Measurements from ENCODE around the gene S100A1. TPM values are rescaled to one million over a fixed set of nuclear protein-coding genes. Genes with fewer than 3 reads are reported as not detected.

The S100A1 gene
- not detected in 2 replicates for total RNA-seq

GRCh38 chr1:153627715-153628626 is at the start of gene S100A1:
Gene S100A1, plus strand, starts transcription at chr1:153628434. Its CDS starts 2,088 bp downstream, at chr1:153630522.

GRCh38 chr1:153612755-153613331 is 15.4 kb upstream of the S100A1 start, which contains the start of gene S100A16:
Gene S100A16, minus strand, starts transcription at chr1:153613137. Its CDS starts 4,986 bp downstream, at chr1:153608151.

GRCh38 chr1:153616144-153616916 is 11.9 kb upstream of the S100A1 start, which contains the start of gene S100A14:
Gene S100A14, minus strand, starts transcription at chr1:153616325. Its CDS starts 467 bp downstream, at chr1:153615858.

GRCh38 chr1:153626904-153627714 is 1.1 kb upstream of the S100A1 start, which contains the start of gene S100A13:
Gene S100A13, minus strand, starts transcription at chr1:153627505. Its CDS starts 1,033 bp downstream, at chr1:153626472.

DNA sequence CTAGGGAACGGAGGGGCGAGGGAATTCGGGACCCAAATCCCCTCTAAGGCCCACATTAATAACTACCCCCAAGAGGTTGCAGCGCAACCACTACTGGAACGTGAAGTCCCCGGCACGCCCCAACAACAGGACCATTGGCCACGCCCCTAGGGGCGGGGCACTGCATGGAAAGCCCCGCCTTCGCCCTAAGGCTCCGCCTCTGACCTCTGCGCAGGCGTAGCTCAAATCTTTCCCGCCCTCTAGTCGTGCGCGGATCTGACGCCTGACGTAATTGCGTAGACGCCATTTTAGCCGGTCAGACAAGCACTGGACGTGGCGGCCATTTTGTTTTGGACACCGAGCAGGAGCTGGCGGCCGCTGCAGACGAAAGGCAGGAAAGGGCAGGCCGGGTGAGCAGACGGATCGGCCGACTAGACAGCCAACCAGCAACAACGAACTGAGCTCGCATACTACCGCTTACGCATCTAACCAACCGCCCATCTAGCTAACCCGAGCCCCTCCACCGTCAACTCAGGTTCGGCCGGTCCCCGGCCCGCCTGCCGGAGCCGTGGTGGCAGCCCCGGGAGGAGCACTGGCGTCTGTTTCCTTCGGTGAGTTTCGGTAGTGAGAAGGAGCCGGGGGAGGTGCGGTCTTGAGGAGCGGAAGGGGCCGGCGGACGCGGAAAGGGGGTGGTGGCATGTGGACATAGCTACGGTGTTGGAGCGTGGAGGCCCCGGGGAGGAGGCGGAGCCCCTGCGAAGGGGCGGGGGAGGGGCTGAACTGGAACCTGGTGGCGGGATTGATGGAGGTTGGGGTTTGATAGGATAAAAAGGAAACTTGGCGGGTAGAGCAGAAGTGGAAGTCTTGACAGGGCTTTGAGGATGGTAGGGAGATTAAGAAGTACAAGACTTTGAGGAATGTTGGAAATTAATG is 5.8 kb downstream of the S100A1 start, which contains the start of gene CHTOP:
Gene CHTOP, plus strand, starts transcription at position 313 of the 912 bp plus-strand sequence. CDS start 2,523 bp downstream, outside the sequence.

DNA sequence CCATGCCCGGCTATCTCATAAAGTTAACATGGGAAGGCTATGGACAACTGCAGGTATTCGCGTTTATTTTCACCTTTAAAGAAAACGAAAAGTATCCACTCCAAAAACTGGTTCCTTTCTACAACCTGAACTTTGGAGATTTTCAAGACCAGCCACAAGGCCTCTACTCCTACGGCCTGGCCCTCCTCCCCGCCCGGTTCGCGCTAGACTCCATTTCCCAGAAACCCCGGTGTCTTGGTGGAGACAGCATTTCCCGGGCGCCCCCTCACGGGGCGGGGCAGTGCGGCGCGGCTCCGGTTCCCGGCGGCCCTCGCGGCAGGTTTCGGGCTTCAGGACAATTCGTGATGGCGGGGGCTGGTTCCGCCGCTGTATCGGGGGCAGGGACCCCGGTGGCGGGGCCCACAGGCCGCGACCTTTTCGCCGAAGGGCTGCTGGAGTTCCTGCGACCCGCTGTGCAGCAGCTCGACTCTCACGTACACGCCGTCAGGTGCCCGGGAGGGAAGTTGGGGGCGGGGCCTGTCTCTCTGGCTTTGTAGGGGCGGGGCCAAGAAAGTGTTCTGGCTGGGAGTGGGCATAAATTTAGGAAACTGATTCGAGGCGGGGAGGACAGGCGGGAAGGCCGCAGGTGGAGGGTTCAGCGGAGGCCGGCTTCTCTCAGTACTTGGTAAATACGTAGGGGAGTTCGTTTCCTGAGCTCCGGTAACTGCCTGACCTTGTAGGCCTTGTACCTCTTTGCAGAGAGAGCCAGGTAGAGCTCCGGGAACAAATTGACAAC is 30.4 kb downstream of the S100A1 start, which contains the start of gene SNAPIN:
Gene SNAPIN, plus strand, starts transcription at position 304 of the 775 bp plus-strand sequence. Its CDS starts 41 bp downstream, at position 345.

DNA sequence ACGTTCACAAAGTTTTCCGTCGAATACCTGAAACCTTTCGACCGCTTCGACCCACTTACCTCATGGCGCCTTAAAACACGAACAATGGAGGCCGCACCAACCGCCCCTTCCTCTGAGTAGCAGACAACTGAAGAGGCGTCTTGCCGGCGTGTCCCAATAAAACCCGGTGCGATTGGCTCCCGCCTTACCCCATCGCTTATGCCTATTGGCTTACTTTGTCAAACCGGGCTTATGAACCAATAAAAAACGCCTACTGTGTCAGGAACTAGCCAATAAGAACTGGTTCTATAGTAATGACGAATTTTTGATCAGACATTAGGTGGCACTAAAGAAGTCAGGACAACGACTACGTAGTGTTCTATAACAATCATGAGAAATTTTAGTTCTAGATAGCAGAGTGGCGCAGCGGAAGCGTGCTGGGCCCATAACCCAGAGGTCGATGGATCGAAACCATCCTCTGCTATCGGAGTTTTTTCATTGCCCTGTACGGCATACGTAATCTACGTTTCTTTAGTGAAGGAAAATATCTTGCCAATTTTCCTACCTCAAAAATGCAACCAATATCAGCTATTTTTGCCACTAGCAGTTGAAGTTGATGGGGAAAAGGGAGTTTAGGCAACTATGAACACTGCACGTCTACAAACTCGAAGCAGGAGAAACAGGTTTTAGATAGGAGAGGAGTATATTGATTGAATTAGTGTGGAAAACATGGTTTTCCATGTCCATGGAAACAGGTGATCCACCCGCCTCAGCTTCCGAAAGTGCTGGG is 42.8 kb downstream of the S100A1 start, which contains the start of gene ILF2:
Gene ILF2, minus strand, starts transcription at position 135 of the 769 bp plus-strand sequence. Its CDS starts 71 bp downstream, at position 64.

DNA sequence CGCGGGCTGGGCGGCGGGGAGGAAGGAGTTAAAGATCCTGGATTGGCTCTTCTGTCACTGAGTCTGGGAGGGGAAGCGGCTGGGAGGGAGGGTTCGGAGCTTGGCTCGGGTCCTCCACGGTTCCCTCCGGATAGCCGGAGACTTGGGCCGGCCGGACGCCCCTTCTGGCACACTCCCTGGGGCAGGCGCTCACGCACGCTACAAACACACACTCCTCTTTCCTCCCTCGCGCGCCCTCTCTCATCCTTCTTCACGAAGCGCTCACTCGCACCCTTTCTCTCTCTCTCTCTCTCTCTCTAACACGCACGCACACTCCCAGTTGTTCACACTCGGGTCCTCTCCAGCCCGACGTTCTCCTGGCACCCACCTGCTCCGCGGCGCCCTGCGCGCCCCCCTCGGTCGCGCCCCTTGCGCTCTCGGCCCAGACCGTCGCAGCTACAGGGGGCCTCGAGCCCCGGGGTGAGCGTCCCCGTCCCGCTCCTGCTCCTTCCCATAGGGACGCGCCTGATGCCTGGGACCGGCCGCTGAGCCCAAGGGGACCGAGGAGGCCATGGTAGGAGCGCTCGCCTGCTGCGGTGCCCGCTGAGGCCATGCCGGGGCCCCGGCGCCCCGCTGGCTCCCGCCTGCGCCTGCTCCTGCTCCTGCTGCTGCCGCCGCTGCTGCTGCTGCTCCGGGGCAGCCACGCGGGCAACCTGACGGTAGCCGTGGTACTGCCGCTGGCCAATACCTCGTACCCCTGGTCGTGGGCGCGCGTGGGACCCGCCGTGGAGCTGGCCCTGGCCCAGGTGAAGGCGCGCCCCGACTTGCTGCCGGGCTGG is 50.5 kb downstream of the S100A1 start, which contains the start of gene NPR1:
Gene NPR1, plus strand, starts transcription at position 170 of the 818 bp plus-strand sequence. Its CDS starts 421 bp downstream, at position 591.

Other genes with a start within 250 kb of the S100A1 start
- gene S100A8, start 237.4 kb upstream of the S100A1 start, total RNA-seq = 19.4 and 185 TPM in 2 replicates
- under 0.01 TPM in 1 of 2 replicates, not detected in the other for gene S100A7A, start 211.9 kb upstream of the S100A1 start, total RNA-seq
- 1.4 TPM in 1 of 2 replicates, not detected in the other for gene S100A7, start 167.8 kb upstream of the S100A1 start, total RNA-seq
- 1,352 and 3,810 TPM in 2 replicates for gene S100A6, start 92.4 kb upstream of the S100A1 start, total RNA-seq
- gene S100A5, start 87.5 kb upstream of the S100A1 start, total RNA-seq = 0.48 TPM in 1 of 2 replicates, not detected in the other
- 44.8 and 55.4 TPM in 2 replicates for gene S100A4, start 82.6 kb upstream of the S100A1 start, total RNA-seq
- gene S100A3, start 79.2 kb upstream of the S100A1 start, total RNA-seq = 7.0 and 11.7 TPM in 2 replicates
- 975 and 1,509 TPM in 2 replicates for gene S100A2, start 62.6 kb upstream of the S100A1 start, total RNA-seq
- 969 and 1,207 TPM in 2 replicates for gene S100A16, start 15.3 kb upstream of the S100A1 start, total RNA-seq
- 685 and 1,926 TPM in 2 replicates for gene S100A14, start 12.1 kb upstream of the S100A1 start, total RNA-seq
- gene S100A13, start 929 bp upstream of the S100A1 start, total RNA-seq = 58.4 and 79.0 TPM in 2 replicates
- gene CHTOP, start 5.6 kb downstream of the S100A1 start, total RNA-seq = 20.5 and 30.1 TPM in 2 replicates
- gene SNAPIN, start 30.3 kb downstream of the S100A1 start, total RNA-seq = 53.5 and 60.7 TPM in 2 replicates
- 103 and 208 TPM in 2 replicates for gene ILF2, start 42.6 kb downstream of the S100A1 start, total RNA-seq
- 0.48 TPM in 1 of 2 replicates, not detected in the other for gene NPR1, start 50.3 kb downstream of the S100A1 start, total RNA-seq
- gene INTS3, start 99.6 kb downstream of the S100A1 start, total RNA-seq = 12.5 and 14.5 TPM in 2 replicates
- 5.1 and 17.9 TPM in 2 replicates for gene SLC27A3, start 147.0 kb downstream of the S100A1 start, total RNA-seq

Measured in tracheal epithelial cell (primary cell).